Measurements from ENCODE around the gene PRSS36.
"Not testable (repeated sequence)": the region's sequence is repeated elsewhere in the genome, so short reads cannot be mapped to it uniquely, and the experiment has no call there.

Gene PRSS36

DNA sequence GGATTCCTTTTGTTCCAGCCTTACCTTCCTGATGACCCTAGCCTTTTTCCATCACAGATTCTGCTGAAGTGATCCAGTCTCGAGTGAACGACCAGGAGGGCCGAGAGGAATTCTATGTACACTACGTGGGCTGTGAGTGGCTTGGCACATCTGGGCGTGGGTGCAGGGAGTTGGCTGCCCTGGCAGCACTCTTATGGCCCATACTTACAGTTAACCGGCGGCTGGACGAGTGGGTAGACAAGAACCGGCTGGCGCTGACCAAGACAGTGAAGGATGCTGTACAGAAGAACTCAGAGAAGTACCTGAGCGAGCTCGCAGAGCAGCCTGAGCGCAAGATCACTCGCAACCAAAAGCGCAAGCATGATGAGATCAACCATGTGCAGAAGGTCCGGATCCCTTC, 29.7 kb downstream of the PRSS36 start:
- DNase-seq (ENCODE audit: low spot score): no peak

DNA sequence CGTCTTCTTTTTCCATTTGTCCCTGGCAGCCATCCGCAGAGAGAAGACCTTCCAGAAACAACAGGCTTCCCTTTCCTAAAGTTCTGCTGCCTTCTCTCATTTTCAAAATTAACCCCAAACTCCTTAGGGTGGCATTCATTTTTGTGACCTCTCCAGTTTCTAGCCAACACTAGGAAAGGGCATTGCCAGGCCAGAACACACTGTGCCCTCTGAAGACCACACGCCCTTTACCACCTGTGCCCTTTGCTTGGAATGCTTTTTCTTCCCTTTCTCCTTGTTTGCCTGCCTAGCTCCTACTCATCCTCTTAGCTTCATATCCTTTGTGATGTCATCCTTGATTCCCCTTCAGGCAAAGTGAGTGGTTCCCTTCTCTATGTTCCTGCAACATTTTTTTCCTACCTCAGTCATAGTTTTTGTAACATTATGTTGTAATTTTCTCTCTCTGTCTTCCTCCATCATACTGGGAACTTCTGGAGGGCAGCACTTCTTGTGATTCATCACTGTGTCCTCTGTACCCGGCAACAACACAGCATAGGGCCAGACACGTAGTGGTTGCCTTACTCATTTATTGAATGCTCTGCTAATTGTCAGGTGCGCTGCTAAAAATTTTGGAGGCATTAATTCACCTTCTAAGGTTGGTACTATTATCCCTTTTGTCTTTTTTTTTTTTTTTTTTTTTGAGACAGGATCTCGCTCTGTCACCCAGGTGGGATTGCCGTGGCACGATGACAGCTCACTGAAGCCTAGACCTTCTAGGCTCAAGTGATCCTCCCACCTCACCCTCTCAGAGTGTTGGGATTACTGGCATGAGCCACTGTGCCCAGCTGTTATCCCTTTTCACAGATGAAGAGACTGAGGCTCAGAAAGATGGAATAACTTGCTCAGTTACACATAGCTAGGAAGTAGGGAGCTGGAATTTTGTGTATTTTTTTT, 31.4 kb downstream of the PRSS36 start:
- DNase-seq (ENCODE audit: low spot score): no peak

DNA sequence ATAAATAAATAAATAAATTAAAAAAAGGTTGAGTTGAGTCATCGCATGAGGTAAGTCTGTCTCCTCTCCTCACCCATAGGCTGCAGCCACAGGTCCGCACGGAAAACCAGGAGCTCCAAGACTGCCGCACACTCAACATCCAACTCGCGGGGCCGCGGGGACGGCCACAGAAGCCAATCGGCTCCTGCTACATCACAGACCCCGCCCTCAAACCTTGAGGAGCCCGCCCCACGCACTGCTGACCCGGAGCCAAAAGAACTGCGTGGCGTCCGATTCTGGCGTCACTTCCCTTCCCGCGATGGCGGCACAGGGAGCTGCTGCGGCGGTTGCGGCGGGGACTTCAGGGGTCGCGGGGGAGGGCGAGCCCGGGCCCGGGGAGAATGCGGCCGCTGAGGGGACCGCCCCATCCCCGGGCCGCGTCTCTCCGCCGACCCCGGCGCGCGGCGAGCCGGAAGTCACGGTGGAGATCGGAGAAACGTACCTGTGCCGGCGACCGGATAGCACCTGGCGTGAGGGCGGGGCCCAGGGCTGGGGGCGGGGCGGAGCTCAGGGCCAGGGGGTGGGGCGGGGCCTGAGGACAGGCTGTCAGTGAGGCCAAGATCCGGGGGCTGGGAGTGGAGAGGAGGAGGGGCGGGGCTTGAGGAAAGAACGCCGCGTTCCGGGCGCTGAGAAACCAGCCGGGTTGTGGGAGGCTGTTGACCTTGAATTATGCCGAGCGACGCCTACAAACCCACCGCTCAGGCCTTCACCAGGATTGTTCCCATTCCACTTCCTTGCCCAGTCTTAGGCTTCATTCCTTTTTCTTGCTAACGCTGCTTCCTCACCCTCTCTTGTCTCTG, 32.3 kb downstream of the PRSS36 start, which contains the start of gene KAT8:
KAT8 (plus strand) TSS at position 281 of the 839 bp plus-strand sequence; CDS start at position 299, 18 bp downstream.
- peak; percentile 98 for DNase-seq (ENCODE audit: low spot score)

DNA sequence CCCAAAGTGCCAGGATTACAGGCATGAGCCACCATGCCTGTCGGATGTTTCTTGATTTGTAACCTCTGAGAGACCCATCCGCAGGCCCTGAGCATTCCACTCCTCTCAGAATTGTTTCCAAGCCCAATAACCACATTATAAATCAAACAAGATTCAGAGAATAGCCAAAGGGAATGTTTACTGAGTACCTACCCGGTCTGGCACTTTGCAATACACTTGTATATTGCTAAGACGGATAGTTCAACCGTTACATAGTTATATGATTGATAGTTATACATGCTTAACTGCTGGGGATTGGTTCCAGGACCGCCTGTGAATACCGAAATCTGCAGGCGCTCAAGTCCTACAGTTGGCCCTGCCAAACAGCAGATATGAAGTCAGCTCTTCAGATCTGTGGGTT, 35.4 kb downstream of the PRSS36 start:
- no peak for DNase-seq (ENCODE audit: low spot score)

DNA sequence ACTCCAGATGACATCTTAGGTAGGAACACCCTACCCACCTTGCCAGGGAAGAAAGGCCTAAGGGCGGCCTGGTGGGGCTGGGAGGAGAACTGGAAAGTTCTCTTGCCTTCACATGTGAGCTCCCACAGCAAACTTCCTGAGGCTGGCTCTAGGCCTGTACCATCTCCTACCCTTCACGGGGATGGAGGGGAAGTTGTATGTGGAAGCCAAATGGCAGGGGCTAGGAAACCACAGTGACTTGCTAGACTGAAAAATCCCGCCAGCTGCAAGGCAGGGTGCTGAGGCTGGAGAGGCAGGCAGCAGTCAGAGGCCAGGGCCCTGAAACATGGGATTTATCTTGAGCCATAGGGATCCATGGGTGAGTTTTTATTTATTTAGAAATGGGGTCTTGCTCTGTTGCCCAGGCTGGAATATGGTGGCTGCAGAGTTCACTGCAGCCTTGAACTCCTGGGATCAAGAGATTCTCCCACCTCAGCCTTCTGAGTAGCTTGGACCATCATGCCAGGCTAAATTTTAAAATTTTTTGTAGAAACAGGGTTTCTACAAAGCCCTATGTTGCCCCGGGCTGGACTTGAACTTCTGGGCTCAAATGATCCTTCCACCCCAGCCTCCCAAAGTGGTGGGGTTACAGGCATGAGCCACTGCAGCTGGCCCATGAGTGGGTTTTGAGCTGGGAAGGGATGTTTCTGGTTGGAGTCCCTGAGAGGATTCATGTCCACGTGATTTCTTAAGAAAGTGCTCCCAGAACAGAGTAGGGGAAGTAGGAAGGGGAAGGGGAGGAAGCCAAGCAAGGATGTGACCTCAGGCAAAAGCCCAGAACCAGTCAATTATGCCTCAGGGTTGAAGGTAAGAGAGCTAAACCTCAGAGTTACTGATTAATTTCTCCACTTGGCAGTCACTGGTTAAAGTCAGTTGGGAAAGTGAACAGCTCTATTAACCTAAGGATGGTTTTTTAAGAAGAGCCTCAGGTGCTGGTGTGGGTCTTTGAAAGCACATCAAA, 36.4 kb downstream of the PRSS36 start:
- DNase-seq (ENCODE audit: low spot score): no peak

DNA sequence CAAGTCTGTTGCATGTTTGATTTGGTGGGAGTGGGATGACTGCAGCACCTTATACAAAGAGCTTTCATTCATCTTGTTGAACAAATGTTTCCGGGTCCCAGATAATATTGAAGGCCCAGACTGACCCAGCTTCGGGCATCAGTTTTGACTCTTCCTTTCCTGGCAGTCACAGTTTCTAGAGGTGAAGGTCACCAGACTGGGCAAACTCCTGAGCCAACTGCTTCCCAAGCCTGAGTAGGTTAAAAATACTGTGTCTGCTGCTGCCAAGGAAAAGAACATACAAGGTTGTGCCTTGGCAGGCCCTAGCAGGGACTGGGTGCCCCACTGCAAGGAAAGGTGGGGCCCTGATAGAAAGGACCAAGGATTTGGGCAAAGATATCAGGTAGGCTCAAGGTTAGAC, 37.2 kb downstream of the PRSS36 start:
- DNase-seq (ENCODE audit: low spot score): no peak

DNA sequence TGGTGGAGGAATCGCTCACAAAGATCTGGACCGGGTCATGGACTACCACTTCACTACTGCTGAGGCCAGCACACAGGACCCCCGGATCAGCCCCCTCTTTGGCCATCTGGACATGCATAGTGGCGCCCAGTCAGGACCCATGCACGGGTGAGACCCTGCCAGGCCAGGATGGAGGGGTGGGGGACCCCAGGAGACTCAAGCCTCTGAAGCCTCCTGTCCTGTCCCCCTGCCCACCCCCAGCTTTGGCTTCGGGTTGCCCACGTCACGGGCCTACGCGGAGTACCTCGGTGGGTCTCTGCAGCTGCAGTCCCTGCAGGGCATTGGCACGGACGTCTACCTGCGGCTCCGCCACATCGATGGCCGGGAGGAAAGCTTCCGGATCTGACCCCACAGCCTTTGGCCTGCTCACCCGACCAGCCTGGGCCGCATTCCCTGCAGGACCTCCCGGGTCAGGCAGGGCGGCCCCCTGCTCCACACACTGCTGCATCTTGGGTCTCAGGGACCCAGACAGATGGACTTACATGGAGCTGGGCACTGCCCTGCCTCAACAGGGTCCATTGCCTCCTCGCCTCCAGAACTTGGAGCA, 37.9 kb downstream of the PRSS36 start:
- DNase-seq (ENCODE audit: low spot score): no peak

DNA sequence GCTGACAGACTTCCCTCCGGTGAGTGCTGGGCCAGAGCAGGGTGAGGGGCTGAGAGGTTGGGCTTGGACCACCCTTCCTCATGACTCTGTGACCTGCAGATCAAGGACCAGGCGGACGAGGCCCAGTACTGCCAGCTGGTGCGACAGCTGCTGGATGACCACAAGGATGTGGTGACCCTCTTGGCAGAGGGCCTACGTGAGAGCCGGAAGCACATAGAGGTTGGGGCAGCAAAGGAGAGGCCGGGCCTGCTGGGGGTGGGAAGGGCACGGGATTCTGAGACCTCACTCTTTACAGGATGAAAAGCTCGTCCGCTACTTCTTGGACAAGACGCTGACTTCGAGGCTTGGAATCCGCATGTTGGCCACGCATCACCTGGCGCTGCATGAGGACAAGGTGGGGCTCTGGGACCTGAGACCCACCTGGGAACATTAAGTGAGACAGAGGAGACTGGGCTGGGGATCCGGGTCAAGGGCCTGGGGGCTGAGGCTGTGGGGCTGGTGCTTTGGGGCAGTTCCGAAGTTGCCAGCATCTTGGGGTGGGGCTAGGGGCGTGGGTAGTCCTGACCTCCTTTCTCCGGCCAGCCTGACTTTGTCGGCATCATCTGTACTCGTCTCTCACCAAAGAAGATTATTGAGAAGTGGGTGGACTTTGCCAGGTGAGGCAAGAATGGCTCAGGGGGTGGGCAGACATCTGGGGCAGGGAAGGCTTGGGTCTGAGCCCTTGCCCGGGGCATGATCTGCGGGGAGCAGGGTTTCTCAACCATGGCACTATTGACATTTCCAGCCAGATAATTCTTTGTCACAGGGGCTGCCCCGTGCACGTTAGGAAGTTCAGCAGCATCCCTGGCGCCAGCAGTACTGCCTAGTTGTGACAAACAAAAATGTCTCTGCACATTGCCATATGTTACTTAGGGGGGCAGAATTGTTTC, 39.5 kb downstream of the PRSS36 start:
- DNase-seq (ENCODE audit: low spot score): no peak

DNA sequence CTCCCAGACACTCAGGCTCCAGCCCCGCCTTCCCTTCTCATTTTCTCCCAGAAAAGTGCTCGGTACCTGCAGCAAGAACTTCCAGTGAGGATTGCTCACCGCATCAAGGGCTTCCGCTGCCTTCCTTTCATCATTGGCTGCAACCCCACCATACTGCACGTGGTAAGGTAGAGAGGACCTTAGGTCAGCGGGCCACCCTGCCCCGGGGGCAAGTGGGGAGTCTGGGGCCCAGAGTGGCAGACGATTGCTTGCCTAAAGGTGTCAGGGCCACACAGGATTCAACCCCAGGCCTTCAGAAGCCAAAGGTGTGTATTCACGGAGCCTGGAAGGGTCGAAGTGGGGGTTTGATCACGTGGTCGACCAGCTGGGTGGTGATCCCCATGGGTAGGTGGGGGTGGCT, 40.2 kb downstream of the PRSS36 start:
- DNase-seq (ENCODE audit: low spot score): no peak

DNA sequence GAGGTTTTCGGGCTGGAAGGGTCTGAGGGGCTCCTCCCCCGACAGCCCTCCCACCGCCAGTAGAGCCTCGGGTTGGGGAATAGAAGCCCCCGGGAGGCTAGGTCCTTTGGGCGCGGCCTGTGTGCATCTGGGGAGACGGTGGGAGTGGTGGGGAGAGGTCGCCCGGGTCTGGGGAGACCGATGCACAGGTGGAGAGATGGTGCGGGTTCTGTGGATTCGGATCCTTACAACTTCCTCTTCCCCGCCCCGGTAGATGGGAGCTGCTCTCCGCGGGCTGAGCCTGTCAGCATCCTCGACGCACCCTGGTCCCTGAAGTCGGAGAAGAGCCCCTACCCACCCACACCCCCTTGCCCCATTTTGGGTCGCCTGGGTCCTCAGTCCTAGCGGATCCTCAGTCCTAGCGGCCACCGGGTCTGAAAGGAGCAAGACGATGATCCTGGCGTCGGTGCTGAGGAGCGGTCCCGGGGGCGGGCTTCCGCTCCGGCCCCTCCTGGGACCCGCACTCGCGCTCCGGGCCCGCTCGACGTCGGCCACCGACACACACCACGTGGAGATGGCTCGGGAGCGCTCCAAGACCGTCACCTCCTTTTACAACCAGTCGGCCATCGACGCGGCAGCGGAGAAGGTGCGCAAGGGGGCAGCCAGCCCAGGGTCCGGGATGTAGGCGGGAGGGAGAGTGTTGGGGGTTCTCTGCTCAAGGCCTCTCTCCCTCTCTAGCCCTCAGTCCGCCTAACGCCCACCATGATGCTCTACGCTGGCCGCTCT, 40.9 kb downstream of the PRSS36 start:
- DNase-seq (ENCODE audit: low spot score): no peak

DNA sequence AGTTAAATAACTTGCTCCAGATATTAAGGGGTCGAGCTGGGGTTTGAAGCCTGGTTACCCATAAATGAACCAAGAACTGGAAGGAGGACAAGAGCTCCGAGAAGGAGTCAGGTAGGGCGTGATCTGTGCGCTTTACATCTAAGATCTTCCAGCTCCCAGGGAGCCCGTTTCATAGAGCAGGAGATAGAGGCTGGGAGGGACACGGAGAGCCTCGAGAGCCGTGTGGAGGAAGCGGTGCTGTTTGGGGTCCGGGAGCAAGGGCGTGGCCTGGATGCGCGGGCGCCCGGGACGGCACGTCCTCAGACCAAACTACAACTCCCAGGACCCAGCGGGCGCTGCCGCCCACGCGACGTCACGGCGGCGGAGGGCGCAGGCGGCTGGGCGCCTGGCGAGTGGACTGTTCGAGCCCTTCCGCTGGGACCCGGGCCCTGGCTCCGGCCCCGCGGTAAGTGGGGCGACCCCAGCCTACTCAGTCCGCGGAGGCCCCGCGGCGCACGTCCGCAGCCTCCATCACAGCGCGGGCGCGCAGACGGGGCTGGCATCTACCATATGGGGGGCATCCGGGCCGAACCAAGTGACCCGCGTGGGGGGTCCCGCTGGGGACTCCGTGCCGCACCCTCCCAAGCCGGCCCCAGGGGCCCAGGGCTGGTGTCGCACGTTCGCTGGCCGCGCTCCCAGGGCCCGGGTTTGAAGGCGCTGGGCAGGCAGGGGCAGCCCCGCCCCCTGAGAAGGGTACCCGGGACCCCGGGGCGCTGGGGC, 41.7 kb downstream of the PRSS36 start, which contains the start of gene BCKDK:
BCKDK (plus strand) TSS at position 352 of the 759 bp plus-strand sequence. CDS start 838 bp downstream, outside the sequence.
- peak; percentile 84 for DNase-seq (ENCODE audit: low spot score)

DNA sequence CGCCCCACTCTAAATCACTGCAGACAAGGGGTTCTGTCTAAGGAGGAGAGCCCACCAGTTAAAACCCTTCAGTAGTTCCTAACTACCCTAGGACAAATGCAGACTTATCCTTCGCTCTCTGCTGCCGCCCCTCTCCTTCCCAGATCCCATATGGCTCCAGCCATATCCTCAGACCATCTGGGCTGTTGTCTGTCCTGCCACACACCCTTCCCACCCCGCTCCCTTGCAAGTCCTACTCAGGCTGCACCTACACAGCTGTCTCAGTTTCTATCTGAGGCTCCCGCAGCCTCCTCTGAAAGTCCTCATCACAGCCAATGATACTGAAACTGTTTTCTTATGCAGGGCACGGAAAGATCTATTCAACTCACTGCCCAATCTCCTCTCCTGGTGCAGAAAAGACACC, 42.4 kb downstream of the PRSS36 start:
- DNase-seq (ENCODE audit: low spot score): peak; percentile 69

DNA sequence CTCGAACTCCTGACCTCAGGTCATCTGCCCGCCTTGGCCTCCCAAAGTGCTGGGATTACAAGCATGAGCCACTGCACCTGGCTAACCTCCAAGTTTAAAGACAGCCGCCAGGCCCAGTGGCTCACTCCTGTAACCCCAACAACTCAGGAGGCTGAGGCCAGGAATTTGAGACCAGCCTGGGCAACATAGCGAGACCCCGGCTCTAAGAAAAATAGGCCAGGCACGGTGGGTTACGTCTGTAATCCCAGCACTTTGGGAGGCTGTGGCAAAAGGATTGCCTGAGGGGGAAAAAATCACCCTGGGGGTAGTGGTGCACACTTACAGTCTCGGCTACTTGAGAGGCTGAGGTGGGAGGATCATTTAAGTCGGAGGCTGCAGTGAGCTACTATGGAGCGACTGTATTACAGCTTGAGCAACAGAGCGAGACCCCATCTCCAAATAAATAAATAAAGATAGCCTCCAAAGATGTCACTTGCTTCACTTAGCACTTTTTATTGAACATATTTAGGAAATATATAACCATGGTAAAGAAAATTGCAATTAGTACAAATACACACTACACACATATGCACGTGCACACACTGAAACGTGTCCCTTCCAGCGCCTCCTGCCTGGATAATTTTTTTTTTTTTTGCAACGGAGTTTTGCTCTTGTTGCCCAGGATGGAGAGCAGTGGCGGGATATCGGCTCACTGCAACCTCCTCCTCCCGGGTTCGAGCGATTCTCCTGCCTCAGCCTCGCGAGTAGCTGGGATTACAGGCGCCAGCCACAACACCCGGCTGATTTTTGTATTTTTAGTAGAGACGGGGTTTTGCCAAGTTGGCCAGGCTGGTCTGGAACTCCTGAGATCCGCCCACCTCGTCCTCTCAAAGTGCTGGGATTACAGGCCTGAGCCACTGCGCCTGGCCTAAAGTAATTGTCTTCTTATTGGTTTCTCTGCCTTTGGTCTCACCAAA, 43.1 kb downstream of the PRSS36 start:
- no peak for DNase-seq (ENCODE audit: low spot score)

DNA sequence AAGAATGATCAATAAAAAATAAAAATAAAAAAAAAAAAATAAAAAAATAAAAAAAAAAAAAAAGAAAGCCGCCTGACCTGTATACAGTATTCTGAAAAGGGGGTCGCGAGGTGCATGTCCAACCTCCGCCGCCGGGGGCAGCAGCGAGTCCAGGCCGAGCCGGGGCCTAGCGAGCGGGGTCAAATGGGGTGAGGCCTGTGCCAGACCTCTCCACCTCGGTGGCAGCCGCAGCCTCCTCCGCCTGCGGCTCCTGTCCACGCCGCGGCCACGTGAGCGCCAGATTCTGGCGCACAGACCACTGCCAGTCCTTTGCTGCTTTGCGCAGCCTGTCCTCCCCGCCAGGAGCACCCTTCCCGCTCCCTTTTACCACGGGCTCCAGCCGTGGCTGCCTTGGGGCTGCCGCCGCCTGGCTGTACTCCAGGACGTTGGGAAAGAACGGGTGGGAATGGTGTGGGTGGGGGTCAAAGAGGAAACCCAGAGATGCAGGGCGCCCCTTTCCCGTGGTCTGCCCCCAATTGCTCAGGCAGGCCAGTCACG, 44.1 kb downstream of the PRSS36 start:
- DNase-seq (ENCODE audit: low spot score): peak; percentile 87

DNA sequence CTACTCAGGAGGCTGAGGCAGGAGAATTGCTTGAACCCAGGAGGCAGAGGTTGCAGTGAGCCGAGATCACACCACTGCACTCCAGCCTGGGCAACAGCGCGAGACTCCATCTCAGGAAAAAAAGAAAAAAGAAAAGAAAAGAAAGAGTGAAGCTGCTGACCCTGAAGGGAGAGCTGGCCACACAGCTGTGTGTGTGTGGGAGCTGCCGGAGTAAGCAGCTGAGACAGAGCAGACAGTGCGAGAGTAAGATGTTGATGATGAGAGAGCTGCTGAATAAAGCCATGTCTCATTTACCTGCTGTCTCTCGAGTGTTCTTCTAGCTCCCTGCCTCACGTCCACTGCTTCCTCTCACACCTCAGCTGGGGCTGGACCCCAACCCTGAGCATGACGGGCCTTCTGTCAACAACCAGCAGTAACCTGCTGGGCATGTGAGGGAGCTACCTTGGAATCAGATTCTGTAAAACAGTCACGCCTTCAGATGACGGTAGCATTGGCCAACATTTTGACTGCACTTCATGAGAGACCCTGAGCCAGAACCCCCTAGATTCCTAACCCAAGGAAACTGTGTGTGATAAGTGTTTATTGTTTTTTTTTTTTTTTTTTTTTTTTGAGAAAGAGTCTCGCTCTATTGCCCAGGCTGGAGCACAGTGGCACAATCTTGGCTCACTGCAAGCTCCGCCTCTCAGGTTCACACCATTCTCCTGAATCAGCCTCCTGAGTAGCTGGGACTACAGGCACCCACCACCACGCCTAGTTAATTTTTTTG, 48.8 kb downstream of the PRSS36 start:
- not testable (repeated sequence) for DNase-seq (ENCODE audit: low spot score)

All from activated CD4-positive, alpha-beta T cell treated with anti-CD3 and anti-CD28 coated beads, Interleukin-2, Interleukin-4, amounts not matched to agents 100 ng/mL and 50 ng/mL, durations not matched to agents 16 hours and 8 hours (primary cell).